ENCODE data around the gene CDH12.

GRCh38 chr5:21858441-21858840 is 994.7 kb downstream of the CDH12 start:
- TF ChIP-seq CTCF (IDR thresholded peaks at IDR 0.05; ENCODE audit: insufficient read depth, low read depth, low read length) (no peak), EZH2 (IDR thresholded peaks at IDR 0.05; ENCODE audit: insufficient read depth, low read length) (no peak)
